Measurements from ENCODE around the gene TNFSF11.

The TNFSF11 gene

DNA sequence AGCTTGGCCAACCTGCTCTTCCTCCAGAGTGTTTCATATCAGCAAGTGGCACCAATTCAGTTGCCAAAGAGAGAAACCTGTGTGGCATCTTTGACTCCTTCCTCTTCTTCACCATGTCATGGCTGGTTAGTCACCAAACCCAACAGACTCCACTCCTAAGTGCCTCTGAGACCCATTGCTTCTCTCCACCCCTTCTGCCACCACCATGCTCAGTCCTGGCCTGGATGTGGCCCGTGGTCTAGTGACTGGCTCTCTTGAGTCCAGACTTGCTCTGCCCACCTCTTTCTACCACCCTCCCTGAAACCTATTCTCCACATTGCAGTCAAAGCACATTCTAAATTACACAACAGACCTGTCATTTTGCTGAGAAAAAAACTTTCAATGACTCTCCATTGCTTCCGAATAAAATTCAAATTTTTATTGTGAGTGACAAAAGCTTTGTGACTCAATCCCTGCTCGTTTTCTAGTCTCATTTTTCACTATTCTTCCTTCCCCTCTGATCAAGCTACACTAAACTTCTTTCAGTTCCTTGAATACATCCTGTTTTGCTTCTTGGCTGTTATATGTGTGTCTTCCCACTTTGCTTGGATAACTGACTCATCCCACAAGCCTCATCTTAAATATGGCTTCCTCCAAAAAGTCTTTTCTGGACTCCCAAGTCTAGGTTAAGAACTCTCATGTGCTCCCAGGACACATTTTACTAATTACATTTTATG is 12.0 kb upstream of the TNFSF11 start:
- DNase-seq, result no peak

DNA sequence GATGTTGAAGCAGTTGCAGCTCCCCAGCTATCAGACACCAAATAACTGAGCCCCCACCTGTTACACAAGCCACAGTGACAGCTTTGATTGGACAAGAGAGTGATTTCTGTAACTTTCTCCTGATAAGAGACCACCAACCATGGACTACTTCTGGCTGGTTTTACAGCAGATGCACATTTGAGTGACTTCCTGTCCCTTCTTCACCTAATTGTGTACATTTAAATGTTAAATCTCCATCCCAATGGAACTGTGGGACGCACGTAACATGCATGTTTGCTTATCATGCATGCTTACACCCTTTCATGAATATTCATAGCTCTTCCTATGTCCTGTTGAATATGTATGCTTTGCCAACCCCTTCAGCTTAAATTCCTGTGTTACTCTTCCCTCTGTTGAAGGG is 6.0 kb upstream of the TNFSF11 start:
- no peak for DNase-seq

DNA sequence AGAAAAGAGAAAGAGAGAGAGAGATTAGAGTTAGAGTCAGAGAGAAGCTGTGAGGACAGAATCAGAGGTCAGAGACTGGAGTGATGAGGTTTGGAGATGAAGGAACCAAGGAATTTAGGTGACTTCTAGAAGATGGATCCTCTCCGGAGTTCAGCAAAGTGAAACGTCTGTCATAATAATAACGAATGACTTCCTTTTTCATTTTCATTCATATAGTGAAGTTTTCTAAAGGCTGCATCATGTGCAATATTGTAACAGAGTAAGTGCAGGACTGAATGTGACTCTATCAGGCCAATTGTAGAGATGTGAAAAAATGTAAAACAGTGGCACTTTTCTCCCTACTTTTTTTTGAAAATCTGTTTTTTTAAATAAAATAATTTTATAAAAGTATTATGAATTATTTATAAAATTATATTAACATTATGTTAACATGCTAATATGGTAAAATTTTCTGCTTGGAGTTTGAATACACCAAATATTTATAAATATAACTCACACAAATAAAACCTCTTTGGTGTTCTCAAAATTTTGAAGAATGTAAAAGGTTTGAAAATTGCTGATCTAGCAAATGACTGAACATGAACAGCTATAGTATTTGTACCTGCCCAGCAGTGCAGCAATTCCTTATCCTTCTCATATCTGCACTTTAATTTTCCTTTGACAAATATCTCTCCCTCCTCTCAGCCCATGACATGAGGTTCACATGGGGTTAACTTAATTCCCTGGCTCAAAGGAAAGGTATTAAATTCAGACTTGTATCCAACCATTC is 4.2 kb upstream of the TNFSF11 start:
- DNase-seq, result no peak

DNA sequence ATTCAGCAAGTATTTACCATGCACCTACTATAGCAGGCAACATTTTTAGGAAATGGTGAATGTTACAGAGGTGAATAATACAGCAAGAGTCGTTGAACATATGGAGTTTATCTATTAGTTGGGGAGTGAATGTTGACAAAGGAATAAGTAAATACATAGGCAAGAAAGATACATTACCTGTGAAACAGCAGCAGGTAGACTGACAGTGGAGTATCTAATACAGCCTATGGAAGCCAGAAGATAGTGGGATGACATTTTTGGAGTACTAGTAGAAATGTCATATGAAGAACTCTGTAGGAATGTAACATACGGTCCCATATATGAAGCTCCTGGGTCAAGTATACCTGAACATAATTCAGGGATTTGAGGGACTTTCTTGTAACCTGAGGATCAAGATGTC is 2.1 kb upstream of the TNFSF11 start:
- DNase-seq, result no peak

DNA sequence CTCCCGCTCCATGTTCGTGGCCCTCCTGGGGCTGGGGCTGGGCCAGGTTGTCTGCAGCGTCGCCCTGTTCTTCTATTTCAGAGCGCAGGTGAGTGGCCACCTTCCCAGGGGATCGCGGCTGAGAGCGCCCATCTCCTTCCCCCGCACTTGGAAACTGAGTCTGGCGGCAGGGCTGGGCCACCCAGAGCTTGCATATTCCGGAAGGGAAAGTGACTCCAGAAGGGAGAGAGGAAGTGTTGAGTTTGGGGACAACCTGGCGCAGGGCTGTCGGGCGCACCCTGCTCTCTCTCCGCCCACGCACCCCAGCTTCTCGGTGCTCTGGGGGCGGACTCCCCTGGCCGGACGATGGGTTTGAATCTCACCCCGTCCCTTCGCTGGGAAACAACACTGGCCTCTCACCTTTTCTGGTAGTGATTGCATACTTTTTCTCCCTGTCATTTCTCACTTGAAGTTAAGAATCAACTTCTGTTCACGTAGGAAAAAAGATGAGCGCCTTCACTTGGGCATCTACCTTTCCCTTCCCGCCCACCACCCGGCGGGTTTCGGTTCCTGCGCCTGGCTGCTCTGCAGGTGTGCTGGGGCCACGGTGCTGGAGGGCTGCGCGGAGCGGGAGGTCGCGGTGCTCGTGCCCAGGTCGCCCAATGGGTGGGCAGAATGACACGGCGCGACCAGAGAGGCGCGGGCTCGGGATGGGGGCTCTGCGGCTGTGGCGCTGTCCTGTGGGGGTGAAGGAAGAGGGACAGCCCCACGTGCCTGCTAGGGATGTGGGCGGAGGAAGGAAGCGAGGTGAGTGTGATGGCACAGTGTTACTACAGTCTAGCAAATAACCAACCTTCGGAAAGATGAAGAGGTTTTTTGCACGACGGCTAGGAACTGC is 721 bp downstream of the TNFSF11 start:
- DNase-seq, result peak; percentile 18

DNA sequence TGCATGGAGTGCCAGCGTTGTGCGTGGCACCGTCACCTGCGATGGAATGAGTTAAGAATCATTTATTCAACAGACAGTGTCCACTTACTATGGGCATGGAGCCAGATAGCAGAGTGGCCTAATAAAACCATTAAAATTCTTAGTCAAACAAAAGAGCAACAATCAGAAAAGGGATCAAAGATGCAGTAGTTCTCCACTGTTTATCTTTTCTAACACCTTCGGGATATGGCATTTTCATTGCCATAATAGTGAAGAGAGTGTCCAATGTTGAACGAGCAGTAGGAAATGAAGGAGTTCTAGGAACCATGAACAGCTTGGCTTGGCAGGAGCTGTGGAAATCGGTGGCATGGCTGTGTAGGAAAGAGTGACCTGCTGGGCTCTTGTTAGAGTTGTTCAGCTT is 2.0 kb downstream of the TNFSF11 start:
- DNase-seq, result no peak

- no peak for DNase-seq
These were observed 3.6 kb downstream of the TNFSF11 start for GRCh38 chr13:42577538-42577937.

DNA sequence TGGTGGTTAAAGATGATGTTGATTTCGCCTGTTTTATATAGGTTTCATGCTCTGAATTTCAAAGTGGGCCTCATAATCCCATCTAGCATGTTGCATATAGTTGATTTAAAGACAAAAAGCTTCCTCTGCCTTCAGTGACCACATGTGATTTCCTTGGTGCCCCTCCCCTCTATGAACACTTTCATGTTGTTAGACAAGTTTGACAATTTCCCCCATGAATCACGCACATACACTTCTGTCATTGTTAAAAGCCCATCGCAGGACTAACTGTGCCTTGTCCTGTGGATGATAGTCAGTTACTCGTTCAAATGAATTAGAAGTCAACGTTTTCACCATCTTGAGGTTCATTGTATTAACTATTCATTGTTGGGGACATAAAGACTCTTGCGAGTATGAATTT is 6.7 kb downstream of the TNFSF11 start:
- DNase-seq, result no peak

- no peak for DNase-seq
These were observed 7.5 kb downstream of the TNFSF11 start for GRCh38 chr13:42581427-42581826.

DNA sequence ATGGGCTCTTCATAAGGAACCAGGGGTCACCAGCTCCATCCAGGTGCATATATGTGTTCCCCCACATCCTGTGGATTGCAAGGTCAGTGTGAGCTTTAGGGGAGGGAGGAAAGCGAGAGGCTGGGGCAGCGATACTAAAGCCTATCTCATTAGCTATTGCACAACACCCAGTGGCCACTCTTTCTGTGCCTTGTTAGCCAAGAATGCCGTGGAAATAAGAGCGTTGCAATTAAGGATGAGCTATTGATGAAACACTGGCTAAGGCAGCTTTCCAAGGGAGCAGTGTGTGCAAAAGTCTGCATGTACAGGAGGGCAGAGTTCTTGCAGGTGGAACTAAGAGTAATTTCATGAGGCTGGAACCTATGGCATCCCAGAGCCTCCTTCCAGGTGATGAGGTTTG is 17.6 kb downstream of the TNFSF11 start:
- no peak for DNase-seq

DNA sequence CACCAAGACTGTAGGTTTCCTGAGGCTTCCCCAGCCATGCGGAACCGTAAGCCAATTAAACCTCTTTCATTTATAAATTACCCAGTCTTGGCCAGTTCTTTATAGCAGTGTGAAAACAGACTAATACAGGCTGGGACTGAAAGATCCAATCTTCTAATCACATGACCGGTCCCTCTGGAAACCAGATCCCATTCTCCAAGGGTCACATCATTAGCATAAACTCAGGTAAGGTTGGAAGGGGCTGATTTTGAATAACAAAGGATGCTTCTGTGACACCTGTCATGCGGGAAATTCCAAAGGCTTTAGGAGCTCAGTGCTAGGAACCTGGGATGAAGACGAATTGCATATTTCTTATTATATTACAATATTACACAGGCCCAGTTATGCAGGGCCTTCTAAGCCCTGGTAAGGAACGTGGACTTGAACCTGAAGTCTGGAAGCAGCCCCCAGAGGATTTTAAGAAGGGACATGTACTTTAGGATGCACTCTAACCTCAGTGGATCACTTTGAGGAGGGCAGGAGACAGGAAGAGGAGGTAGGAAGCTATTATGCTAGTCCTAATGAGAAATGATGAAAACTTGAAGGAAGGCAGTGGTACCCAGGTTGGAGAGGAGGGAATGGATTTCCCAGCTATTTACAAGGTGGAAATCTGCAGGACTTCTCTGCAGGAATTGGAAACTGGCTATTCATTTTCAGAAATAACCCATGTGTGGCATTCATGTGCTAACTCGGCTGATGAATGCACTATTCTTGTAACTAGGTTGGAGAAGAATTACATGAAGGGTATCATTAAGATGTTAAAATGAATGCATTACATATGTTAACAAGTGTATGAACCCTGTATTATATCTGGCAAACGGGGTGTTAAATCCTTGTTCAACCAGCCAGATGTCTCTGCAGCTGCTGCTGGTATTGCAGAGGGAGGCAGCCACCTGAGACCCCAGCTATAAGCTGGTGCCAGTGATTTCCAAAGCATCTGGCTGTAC is 19.3 kb downstream of the TNFSF11 start:
- DNase-seq, result no peak

- DNase-seq, result peak; percentile 16
These were observed 20.7 kb downstream of the TNFSF11 start for GRCh38 chr13:42594481-42595252.

DNA sequence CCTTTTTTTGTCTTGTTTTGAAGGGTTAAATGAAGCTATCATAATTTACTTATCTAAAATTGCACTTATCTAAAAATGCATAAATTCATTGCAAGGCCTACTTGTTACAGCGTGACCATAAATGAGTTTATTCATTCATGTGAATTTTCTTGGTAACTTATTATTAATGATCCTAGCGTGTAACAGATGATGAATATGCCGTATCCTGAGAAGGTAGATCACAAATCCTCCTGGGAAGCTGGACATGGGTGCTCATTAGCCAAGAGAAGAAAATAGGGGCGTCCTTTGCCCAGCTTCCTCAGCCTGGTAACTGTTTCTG is 21.3 kb downstream of the TNFSF11 start:
- no peak for DNase-seq

GRCh38 chr13:42597505-42597904 is 23.6 kb downstream of the TNFSF11 start:
- DNase-seq, result no peak

DNA sequence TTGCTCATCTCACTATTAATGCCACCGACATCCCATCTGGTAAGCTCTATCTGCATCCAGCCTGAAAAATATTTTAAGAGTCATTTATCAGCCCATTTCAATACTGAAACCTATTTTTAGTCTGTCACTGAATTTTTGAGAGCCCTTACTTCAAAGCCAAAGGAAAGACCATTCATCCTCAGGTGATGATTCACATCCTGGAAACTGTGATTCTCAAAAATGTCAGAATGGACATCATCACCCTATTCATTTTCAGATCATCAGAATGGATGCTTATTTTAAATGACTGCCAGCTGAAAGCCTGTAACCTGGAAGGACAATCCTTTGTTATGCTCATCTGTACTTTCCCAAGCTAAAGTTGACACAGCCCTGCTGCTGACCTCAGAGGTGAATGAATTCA is 27.0 kb downstream of the TNFSF11 start:
- DNase-seq, result no peak

- no peak for DNase-seq
These were observed 29.0 kb downstream of the TNFSF11 start for GRCh38 chr13:42602906-42603305.

DNA sequence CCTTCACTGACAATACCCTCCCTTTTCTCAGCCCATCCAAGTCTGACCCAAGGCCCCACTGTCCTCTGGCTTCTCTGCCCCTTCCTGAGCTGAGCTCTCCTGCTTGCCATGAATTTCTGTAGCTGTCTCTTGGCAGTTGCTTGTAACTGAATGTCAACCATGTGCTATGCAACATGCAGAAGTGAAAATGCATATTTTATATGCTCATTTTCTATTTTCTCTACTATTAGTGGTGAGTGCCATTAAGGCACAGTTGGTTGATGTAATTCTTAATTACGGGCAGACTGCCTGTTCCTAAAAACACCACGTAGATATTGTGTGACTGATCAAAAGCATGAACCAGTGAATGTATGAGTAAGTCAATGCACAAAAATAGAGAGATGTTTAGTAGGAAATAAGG is 29.6 kb downstream of the TNFSF11 start:
- no peak for DNase-seq

DNA sequence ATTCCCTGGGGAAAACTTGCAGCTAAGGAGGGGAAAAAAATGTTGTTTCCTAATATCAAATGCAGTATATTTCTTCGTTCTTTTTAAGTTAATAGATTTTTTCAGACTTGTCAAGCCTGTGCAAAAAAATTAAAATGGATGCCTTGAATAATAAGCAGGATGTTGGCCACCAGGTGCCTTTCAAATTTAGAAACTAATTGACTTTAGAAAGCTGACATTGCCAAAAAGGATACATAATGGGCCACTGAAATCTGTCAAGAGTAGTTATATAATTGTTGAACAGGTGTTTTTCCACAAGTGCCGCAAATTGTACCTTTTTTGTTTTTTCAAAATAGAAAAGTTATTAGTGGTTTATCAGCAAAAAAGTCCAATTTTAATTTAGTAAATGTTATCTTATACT is 33.6 kb downstream of the TNFSF11 start:
- no peak for DNase-seq

DNA sequence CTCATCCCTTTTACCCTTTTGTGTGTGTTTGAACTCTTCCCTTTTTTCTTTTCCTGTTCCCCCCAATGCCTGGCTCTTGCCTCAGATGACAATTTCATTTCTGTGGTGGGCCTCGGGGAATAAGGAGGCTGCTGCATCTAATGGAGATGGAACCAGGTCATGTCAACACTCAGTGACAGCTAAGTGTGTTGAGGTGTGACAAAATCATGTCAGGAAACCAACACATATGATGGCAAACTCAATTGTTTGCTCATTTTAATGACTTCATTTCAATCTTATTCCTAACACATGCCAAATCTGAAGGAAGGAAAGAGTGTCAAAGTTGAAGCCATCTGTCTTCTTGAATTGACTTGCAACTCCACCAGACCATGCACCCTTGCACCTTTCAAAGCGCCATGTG is 36.7 kb downstream of the TNFSF11 start:
- no peak for DNase-seq

- no peak for DNase-seq
These were observed 37.3 kb downstream of the TNFSF11 start for GRCh38 chr13:42611086-42611779.
